GM21786 (cell line): ENCODE results near the gene PSMD1.
A peak's percentile ranks its signal among the peaks of the same experiment; 100 is the strongest.
"Not testable (repeated sequence)": the region's sequence is repeated elsewhere in the genome, so short reads cannot be mapped to it uniquely, and the experiment has no call there.

Experiments
- ATAC-seq: cut with Tn5 transposase; IDR thresholded peaks from one replicate; pipeline ENCODE4 v1.9.1; 2021; ENCODE audit not compliant: unreplicated experiment

The PSMD1 gene

DNA sequence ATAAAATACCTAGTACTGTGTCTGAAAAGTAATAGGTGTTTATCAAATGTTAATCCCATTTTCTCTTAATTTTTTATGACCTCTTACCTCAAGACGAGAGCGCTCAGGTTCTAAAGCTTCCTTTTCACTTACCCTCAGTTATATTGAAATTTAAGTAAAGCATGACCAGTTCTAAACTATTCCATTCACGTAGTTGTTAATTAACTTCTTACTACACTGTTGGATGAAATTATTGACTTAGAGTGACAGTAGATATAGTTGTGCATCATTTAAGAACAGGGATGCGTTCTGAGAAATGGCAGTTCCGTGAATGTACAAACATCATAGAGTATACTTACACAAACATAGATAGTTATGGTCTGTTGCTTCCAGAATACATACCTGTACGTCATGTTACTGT, 88.2 kb downstream of the PSMD1 start:
- ATAC-seq, result no peak

DNA sequence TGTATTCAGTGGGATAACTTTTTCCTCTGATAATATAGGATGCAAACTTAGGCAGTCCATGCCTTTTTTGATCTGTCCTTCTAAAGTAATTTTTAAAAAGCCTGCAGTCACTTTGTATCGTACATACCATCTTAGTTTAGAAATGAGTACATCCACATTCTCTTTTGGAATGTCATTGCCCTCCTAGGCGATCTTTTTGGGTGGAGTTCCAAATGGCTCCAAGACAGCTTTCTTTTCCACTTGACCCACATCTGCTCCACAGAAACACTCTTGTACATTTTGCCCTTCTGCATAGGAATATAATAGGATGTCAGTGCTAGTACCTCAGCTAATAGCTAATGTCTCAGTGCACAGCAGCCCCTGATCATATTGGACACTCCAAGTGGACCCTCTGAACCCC, 90.0 kb downstream of the PSMD1 start:
- no peak for ATAC-seq

DNA sequence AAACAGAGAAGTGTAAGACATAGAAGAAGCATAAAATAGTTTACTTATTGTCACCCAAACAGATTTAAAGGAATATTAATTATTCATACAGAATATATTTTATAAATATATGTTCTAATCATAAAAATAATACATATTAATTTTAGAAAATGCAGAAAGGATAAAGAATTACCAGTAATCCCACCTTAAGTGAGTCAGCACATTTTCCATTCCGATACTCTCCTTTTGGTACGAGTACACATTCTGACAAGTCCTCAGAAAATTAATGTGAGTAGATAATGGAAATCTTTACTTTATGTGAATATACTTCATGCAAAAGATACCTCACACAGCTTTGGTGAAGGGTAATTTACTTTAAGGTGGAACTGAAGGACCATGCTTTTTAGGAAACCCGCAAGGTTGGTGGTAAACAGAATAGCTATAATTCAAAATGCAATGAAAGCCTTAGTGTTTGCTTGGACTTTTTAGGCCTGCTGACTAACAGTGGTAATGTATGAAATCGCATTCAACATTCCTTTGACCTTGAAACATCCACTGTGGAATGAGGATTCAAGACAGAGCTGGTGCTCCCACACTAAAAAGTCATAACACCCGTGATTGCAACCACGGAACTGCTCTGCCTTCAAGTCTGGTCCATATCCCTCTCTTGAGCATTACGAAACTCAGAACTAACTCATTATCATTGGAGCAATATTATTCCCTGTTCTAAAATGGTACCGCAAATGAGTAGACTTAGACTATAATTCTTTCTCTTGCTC, 96.3 kb downstream of the PSMD1 start:
- ATAC-seq, result no peak

DNA sequence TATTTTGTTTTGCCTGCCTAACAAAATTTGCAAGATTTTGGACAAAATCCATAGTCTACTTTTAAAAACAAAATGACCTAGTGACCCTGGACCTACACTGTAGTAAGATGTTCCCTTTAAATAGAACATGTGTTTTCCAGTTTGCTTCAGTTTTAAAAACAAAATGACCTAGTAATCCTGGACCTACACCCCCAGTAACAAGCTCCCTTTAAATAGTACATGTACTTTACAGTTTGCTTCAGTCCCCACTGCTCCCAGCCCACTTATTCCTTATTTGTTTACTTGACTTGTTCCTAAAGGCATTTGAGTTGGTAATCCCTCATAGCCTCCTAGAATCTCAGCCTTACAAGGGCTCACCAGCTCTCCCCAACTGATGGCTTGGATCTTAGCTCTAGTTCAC, 102.6 kb downstream of the PSMD1 start:
- ATAC-seq, result no peak

DNA sequence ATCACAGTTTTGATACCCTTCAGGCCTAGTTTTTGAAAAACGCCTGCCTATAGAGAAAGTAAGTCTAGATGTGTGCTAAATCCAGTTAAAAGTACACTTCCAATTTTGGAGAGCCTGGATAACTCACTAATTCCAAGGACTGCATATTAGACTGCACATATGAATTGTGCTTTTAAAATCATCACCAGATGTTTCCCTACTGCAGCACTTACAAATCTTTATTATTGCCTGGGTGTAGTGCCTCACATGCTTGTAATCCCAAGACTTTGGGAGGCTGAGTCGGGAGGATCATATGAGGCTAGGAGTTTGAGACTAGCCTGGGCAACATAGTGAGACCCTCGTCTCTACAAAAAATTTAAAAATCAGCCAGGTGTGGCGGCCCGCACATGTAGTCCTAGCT, 104.0 kb downstream of the PSMD1 start:
- no peak for ATAC-seq

DNA sequence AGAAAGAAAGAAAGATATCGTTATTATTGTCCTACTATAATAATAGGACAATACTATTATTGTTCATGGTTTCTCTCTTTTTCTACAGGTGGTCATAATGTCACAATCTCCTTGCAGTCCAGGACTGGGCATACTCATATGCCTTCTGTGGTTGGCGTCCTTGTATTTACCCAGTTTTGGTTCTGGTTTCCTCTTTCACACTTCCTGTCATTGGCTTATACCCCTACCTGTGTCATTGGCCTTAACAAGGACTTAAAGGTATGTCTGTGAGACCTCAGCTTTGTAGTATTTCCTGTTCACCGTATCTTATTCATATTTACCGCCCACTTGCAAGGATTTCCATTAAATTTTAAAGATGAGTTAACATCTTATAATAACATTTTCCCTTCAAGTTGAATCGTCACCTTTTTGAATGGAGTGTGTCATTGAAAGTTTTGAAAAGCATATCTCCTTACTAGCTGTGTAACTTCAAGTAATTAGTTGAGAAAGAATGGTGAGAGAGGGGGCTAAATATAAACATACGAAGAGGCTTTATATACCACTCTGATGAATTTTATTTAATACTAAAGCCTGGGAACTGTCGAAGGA, 104.7 kb downstream of the PSMD1 start:
- peak; percentile 56 for ATAC-seq

DNA sequence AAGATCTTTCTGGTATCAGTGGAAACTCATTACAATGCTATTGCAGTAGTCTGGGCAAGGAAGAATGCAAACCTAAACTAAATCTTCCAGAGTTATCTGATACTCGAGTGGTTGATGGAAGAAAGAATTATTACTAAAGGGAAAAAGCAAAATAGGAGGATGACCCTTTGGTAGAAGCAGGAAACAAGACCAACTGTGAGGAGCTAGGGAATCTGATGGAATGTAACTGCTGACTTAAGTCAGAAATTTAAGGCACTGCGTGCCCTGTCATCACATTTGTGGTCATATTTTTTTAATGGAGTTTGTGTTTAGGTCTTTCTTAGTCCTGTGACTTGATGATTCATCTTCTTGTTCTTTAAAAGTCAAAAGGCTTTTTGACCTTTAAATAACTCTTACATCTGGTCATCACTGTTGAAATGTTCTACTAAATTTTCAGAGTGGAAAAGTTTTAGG, 105.2 kb downstream of the PSMD1 start:
- ATAC-seq, result no peak

DNA sequence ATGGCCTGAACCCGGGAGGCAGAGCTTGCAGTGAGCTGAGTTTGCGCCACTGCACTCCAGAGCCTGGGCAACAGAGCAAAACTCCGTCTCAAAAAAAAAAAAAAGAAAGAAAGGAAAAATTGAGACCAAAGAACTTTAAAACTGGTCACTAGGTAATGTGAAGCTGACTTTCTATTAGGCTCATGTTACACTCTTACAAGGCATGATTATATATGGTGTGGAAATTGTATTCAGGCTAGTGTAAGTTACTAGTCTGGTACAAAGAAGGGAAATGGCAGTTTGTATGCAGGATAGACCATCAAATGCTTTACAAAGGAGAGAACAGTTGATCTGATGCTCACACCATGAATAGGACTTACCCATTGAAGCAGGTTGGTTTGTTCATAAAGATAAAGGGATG, 106.3 kb downstream of the PSMD1 start:
- ATAC-seq, result no peak

DNA sequence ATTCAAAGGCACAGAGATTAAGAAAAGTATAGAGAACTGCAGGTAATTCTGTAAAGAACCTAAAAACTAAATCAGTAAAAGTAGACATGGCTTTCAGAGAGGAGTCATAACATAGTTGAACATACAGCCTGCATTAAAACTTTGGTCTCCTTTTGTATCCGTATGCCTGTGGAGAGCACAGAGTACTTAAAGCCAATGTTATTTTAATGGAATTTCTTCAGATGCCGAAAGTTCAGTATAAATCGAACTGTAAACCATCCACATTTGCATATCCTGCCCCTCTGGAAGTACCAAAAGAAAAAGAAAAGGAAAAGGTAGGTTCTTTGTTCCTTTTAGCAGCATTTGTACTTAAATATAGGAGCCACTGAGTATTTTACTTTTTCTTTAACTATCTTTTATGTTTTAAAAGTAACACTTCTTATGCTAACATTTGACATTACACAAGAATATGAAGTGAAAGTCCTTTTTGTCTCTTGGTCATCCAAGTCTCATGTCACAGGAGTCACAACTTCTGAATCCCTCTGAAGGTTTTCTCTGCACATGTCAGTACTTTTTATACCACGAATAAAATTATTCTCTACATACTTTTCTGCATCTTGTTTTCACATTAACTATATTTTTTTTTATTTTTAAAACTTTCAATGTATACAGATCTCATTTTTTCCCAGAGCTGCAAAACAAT, 106.9 kb downstream of the PSMD1 start:
- ATAC-seq, result no peak

DNA sequence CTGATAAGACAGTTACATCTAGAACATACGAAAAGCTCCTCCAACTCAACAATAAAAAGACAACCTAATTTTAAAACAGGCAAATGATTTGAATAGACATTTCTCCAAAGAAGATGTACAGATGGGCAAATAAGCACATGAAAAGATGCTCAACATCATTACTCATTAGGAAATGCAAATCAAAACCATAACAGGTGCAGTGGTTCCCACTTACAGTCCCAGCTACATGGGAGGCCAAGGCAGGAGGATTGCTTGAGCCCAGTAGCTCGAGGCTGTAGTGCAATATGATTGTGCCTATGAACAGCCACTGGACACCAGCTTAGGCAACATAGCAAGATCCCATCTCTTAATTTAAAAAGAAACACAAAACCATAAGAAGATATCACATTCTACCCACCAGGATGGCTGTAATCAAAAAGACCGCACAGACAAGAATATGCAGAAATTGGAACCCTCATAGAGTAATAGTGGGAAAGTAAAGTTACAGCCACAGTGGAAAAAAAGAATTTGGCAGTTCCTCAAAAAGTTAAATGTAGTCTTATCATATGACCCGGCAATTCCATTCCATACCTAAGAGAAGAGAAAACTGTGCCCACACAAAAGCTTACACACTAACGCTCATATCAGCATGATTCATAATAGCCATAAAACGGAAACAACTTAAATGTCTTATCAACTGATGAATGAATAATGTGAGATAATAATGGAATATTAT, 111.2 kb downstream of the PSMD1 start:
- ATAC-seq, result no peak

DNA sequence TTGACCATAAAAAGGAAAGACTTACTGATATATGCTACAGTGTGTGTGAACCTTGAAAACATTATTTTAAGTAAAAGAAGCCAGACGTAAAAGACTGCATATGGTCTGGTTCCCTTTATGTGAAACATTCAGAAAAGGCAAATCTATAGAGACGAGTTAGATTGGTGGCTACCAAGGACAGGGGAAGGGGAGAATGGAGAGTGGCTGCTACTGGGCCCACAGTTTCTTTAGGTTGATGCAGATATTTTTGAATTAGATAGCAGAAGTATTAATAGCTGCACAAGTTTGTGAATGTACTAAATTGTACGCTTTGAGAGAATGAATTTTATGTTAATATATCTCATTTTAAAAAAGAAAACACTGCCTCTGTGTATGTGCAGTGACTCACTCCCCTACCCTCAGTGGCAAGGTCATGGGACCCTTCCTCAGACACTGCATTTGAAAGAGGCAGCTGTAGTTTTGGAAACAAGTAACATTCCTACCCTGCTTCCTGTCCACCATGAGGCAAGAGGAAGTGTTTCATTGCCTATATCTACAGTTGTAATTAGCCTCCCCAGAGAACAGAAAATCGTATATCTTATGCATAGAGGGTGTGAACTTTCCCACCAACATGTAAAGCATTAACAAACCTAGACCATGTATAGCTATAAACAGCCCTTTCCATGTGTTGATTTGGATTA, 111.9 kb downstream of the PSMD1 start:
- no peak for ATAC-seq

DNA sequence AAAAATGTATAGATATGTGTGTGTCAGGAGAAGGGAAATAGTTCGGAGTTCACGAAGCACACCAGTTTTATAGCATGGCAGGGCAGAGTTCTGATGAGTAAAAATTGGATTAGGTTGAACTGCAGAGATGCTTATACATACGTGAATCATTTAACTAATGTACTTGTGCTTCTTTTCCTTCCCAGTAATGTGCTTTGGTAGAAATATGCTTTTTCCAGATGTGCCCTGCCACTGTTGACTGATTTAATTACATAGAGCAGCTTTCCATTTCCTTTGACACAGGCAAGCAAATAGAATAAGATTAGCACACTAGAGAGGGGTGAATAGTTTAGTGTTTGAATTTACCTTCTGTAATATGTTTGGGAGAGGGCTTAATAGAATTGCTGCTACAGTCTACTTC, 112.8 kb downstream of the PSMD1 start:
- no peak for ATAC-seq

DNA sequence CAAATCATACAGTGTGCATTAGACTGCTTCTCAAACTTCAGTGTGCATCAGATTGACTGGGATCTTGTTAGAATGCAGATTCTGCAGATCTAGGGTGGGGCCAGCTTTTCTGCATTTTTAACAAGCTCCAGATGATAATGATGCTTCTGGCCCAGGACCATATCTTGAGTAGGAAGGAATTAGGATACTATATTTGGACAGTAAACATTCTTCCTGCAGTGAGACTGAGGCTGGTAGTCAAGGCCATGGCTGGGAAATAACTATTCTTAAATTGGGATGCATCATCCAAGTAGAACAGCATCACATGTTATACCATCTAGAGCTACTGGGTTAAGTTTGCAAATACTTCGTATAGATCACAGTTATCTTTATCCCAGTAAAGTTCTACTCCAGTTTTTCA, 113.4 kb downstream of the PSMD1 start:
- no peak for ATAC-seq

DNA sequence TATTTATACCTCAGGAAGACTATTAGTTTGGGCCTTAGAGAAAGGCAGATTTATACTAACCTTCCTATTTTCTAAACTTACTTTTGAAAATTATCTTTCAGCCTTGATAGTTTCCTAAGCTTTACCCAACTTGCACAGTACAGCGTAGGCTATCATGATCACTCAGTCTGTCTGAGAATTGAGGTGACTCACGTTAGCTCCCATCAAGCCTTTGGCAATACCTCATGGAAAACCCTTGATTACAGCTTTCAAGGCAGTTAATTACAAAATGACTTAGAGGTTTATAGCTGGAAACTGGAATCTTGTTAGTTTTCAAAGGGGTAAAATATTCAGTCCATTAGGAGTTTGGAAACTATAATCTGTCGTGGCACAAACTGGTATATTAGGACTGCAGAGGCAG, 115.4 kb downstream of the PSMD1 start:
- ATAC-seq, result no peak

DNA sequence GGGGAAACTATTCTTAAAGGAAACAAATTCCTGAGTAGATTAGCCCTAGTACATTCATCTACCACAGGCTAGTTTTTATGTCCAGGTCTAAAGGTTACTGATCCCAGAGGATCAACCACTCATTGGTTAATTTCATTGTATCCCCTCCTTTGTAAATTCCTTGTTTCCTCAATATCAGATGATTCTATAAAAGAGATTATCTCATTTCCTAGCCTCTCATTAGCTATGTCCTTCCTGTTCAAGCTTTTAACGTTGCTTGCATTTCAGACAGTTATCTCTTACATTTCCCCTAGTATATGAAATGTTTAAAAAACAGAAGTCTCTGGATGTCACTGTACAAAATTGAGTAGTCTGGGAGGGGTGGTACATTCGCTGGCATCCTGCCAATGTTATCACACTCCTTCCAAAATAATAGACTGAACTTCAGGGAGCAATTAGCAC, 117.6 kb downstream of the PSMD1 start:
- no peak for ATAC-seq

DNA sequence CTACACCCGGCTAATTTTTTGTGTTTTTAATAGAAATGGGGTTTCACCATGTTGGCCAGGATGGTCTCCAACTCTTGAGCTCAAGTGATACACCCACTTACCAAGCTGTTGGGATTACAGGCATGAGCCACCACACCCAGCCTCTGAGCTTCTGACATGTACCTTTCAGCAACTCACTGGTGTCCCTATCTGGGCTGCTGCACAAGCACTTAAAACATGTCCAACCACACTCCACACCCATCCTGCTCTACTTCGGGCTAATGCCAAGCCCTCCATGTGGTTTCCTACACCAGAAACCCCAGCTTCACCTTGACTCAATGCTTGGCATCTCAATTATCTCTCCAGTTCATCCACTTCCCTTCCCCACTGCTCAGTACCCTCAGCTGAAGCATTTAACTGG, 119.4 kb downstream of the PSMD1 start:
- ATAC-seq, result no peak

DNA sequence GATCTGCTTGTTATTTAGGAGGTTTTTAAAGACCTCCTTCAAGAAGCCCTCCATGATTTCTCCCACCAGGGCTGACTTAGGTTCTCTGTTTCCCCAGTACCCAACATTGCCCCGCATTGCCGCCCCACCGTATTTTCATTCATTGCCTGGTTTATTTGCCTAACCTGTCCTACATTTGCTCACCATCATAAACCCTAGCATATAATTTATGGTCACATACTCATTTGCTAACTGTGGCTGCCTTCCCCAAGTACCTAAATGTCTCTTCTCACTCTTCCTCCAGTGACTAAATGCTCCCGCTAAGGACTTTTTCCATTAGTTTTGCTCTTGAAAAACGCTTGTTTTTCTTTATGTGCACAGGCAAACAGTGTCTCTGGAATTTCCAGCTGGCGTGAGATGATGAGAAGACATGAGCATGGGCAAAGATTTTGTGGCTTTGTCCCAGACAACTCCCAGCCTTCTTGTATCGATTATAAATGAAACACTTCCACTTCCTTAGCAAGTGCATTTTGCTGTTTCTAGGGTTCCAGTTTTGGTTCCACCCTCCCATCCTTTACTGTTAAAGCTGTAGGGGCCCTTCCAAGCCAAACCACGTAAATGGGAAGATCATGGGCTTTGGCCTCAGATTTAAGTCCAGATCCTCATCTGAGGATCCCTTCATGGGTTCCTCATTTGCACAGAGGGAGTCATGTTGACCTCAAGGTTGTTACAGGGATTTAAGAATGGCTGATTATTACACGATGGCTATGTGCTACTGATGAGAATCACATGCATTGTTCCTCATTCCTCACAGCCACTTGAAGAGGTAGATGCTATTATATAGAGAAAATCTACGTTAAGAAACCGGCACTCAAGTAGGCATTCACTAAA, 120.7 kb downstream of the PSMD1 start:
- no peak for ATAC-seq

DNA sequence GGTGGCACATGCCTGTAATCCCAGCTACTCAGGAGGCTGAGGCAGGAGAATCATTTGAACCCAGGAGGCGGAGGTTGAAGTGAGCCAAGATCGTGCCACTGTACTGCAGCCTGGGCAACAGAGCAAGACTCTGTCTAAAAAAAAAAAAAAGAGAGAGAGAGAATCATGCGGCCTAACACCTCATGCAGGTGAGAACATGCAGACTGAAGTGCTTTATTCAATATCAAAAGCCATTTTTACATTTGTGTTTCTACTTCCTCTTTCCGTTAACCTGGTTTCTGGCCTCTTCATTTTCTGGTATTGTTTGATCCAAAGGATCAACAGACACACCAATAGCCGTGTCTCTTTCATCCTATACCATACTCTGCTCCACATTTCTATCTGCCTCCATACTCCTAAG, 122.1 kb downstream of the PSMD1 start:
- ATAC-seq, result not testable (repeated sequence)

DNA sequence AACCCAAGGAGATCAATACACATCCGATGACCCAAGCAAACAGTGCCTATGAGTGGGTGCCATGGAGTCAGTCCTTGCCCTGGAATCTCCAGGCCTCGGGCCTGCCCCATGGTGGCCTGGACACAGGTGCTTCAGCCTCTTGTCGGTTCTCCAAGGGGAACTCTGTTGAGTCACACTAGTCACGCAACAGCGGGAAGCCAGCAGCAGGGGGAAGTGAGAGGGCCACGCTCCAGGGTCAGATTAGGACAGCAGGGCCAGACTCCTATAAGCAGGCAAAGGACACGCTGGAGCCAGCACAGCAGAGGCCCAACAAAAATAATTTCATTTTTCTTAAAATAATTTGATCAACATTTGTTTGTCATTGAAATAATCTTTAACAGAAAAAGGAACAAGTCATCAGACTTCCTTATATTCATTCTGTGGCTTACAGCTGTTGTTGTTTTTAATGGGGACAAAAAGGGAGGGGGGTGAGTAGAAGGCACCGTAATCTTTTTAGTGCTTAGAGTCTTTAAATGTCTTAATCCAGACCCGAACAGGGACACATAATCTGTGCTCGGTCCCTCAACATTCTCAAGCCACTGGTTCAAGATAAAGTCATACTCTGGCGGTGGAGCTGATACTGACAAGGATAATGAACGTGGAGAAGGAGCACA, 125.3 kb downstream of the PSMD1 start:
- peak; percentile 59 for ATAC-seq

DNA sequence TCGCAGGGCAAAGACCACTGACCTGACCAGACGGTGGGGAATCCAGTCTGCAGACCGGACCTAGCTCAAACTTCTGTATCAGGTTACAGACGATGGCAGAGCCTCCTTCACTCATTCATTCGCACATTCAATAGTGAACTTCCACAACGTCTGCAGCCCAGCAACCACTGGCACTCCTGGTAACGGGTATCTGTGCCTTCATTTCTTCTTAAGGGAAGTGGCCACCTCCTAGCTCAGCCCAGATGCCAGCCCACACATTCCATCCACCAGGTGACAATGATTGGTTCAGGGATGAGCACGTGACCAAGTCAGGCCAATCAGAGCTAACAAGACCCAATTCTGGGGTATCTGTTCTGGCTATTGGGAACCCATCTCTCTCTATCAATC, 125.8 kb downstream of the PSMD1 start:
- no peak for ATAC-seq
